GM12878 (cell line): ENCODE results near the gene ABCA7. TPM values are rescaled to one million over a fixed set of nuclear protein-coding genes. Genes with fewer than 3 reads are reported as not detected.
A peak's percentile ranks its signal among the peaks of the same experiment; 100 is the strongest.

ENCODE experiments used
- BRCA1 ChIP-seq: IDR thresholded peaks from 2 replicates; pipeline ENCODE4 v1.6.1; 2011; ENCODE audit warnings: low read depth, low read length, improper control_type of control experiment
- CBFB ChIP-seq: IDR thresholded peaks from 2 replicates; pipeline ENCODE4 v1.6.1; 2016; ENCODE audit warnings: antibody characterized with exemption, low read depth
- CBX3 ChIP-seq: fragments of 200-600 bp; sonication (generic); IDR thresholded peaks from 2 replicates; pipeline ENCODE4 v1.6.1; 2016; ENCODE audit warnings: low read depth, borderline replicate concordance
- CHD1 ChIP-seq: IDR thresholded peaks from 2 replicates; pipeline ENCODE4 v1.6.1; 2012; ENCODE audit warnings: low read depth, low read length, improper control_type of control experiment
- DPF2 ChIP-seq: fragments of 450-650 bp; IDR thresholded peaks from 2 replicates; pipeline ENCODE4 v1.6.1; 2017; ENCODE audit warnings: mild to moderate bottlenecking
- FOXM1 ChIP-seq: IDR thresholded peaks from 2 replicates; pipeline ENCODE4 v1.6.1; 2012; ENCODE audit warnings: low read depth, mild to moderate bottlenecking, inconsistent platforms, low read length, moderate library complexity
- HDGF ChIP-seq: fragments of 450-650 bp; IDR thresholded peaks from 2 replicates; pipeline ENCODE4 v1.6.1; 2016; ENCODE audit warnings: antibody characterized with exemption
- IKZF2 ChIP-seq, 2 experiments: fragments of 450-650 bp; IDR thresholded peaks; 2 replicates each; pipeline ENCODE4 v1.6.1; 2017; ENCODE audit warnings: mild to moderate bottlenecking in 2 of 2, moderate library complexity in 2 of 2
- KAT2A ChIP-seq: conservative IDR thresholded peaks from 2 replicates; pipeline ENCODE4 v1.6.1; 2011; ENCODE audit warnings: low read depth, low read length; ENCODE audit not compliant: control insufficient read depth
- MEF2B ChIP-seq: fragments of 450-650 bp; IDR thresholded peaks from 2 replicates; pipeline ENCODE4 v1.6.1; 2018; ENCODE audit warnings: mild to moderate bottlenecking, moderate library complexity; ENCODE audit not compliant: partially characterized antibody, poor library complexity, severe bottlenecking
- MTA2 ChIP-seq: fragments of 450-650 bp; IDR thresholded peaks from 2 replicates; pipeline ENCODE4 v1.6.1; 2016; ENCODE audit warnings: low read depth, mild to moderate bottlenecking, moderate library complexity
- MTA3 ChIP-seq: IDR thresholded peaks from 2 replicates; pipeline ENCODE4 v1.6.1; 2012; ENCODE audit warnings: low read length, inconsistent platforms, borderline replicate concordance
- MXI1 ChIP-seq: fragments of 150-350 bp; IDR thresholded peaks from 2 replicates; pipeline ENCODE4 v1.6.1; 2011; ENCODE audit warnings: low read depth, mild to moderate bottlenecking, inconsistent platforms, low read length, improper control_type of control experiment
- MYC ChIP-seq: IDR thresholded peaks from 2 replicates; pipeline ENCODE4 v1.6.1; 2011; ENCODE audit warnings: mild to moderate bottlenecking, low read length, moderate library complexity, inconsistent platforms; ENCODE audit not compliant: insufficient read depth, insufficient replicate concordance, insufficient read length, severe bottlenecking
- NFYB ChIP-seq: IDR thresholded peaks from 2 replicates; pipeline ENCODE4 v1.6.1; 2011; ENCODE audit warnings: low read depth, mild to moderate bottlenecking, low read length, improper control_type of control experiment, moderate library complexity; ENCODE audit not compliant: insufficient read depth
- POLR2AphosphoS5 ChIP-seq: IDR thresholded peaks from 2 replicates; pipeline ENCODE4 v1.6.1; 2011; ENCODE audit warnings: mild to moderate bottlenecking, low read length, inconsistent platforms
- RFX5 ChIP-seq: IDR thresholded peaks from 2 replicates; pipeline ENCODE4 v1.6.1; 2011; ENCODE audit warnings: low read depth, low read length, improper control_type of control experiment
- RUNX3 ChIP-seq: IDR thresholded peaks from 2 replicates; pipeline ENCODE4 v1.6.1; 2012; ENCODE audit warnings: low read length, inconsistent platforms
- SREBF1 ChIP-seq: IDR thresholded peaks from 2 replicates; pipeline ENCODE4 v1.6.1; 2012; ENCODE audit warnings: mild to moderate bottlenecking, low read length
- SUPT20H ChIP-seq: IDR thresholded peaks from 2 replicates; pipeline ENCODE4 v1.6.1; 2011; ENCODE audit warnings: low read depth, mild to moderate bottlenecking, low read length, moderate library complexity, borderline replicate concordance; ENCODE audit not compliant: control insufficient read depth
- TCF3 ChIP-seq: IDR thresholded peaks from 2 replicates; pipeline ENCODE4 v1.6.1; 2012; ENCODE audit warnings: low read depth, mild to moderate bottlenecking, low read length, borderline replicate concordance; ENCODE audit not compliant: insufficient read depth
- ZNF24 ChIP-seq: fragments of 450-650 bp; IDR thresholded peaks from 2 replicates; pipeline ENCODE4 v1.6.1; 2017; ENCODE audit warnings: antibody characterized with exemption, mild to moderate bottlenecking
- polyA plus RNA-seq, 11 experiments: library from polyadenylated mRNA; depleted of rRNA in 4 of 11; unstranded in 6 of 11; stranded (reverse) in 5 of 11; fragments of >200 nt; fragmentation: Nextera tagmentation in 4 of 11; fragmentation: Illumina TruSeq in 1 of 11; extraction: Ambion mirVana in 4 of 11; extraction: Trizol in 1 of 11; gene quantifications; 1 replicate in 1 of 11; 2 replicates in 10 of 11; pipeline versions ENCODE4 v1.2.1 to v1.2.3, GENCODE V29; 2011 to 2016; ENCODE audit warnings: inconsistent platforms in 2 of 11, missing spikeins in 2 of 11, low read depth in 1 of 11
- total RNA-seq, 4 experiments: library from RNA; depleted of rRNA in 3 of 4; stranded (reverse); fragments of >200 nt in 3 of 4; fragmentation: Illumina TruSeq in 1 of 4; extraction: Trizol in 1 of 4; gene quantifications; 2 replicates each; pipeline versions ENCODE4 v1.2.1 to v1.2.3, GENCODE V29; 2013 to 2021
- TF ChIP-seq, protein P1 (sequence below): fragments of 150-350 bp; IDR thresholded peaks from 2 replicates; pipeline ENCODE4 v1.6.1; 2014; ENCODE audit warnings: mild to moderate bottlenecking, low read depth, low read length
- TF ChIP-seq, protein P2 (sequence below): IDR thresholded peaks from 2 replicates; pipeline ENCODE4 v1.6.1; 2012; ENCODE audit warnings: low read depth, low read length, improper control_type of control experiment
- TF ChIP-seq, protein P3 (sequence below): fragments of 450-650 bp; IDR thresholded peaks from 2 replicates; pipeline ENCODE4 v1.6.1; 2017; ENCODE audit warnings: mild to moderate bottlenecking, moderate library complexity
- TF ChIP-seq, protein P4 (sequence below): IDR thresholded peaks from 2 replicates; pipeline ENCODE4 v1.6.1; 2012; ENCODE audit warnings: low read depth, low read length, improper control_type of control experiment

The ABCA7 gene
- total and polyA plus RNA-seq, 10 of the 15 experiments (the other 5 are each of a cell fraction or from before 2014, with no cell fraction given): 1.0 to 49.5 (median 14.8) TPM

DNA sequence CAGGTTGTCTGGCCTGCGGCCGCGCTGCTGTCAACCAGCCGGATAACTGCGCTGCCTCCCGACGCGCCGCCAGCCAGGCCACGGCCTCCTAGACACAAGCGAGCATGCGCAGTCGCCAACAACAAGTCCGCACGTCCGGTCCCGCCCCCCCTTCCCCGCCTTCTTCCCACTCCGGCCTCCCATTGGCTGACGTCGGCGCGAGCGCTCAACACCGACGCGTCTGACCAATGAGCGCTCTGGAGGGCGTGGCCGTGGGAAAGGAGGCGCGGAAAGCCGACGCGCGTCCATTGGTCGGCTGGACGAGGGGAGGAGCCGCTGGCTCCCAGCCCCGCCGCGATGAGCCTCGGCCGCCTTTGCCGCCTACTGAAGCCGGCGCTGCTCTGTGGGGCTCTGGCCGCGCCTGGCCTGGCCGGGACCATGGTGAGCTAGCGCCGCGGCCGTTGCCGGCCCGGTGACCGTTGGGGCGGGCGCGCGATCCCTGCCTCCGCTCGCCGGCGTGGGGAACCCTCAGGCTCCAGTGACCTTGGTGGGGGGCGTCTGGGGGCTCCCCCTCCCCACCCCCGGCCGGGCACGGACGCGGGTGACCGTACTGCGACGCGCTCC is 63.9 kb downstream of the ABCA7 start, which contains the start of gene GPX4 (continued):
- TF ChIP-seq TCF3 (0 out of 2 replicates have a peak, but pooled peaks have one; percentile 70), CBFB (no peak), IKZF2 (IDR thresholded peaks at IDR 0.05) (no peak), MTA2 (no peak), NFYB (peak; percentile 96), DPF2 (peak; percentile 72), MEF2B (no peak), RUNX3 (no peak; the same call in 1 of the 2 replicates), SREBF1 (no peak), KAT2A (no peak), RFX5 (peak; percentile 88), CHD1 (no peak), FOXM1 (no peak), POLR2AphosphoS5 (peak; percentile 97), ZNF24 (no peak), MXI1 (0 out of 2 replicates have a peak, but pooled peaks have one; percentile 25), SUPT20H (no peak), MTA3 (no peak), HDGF (peak; percentile 99), MYC (no peak), CBX3 (no peak), BRCA1 (no peak)
- TF ChIP-seq, protein P1, sequence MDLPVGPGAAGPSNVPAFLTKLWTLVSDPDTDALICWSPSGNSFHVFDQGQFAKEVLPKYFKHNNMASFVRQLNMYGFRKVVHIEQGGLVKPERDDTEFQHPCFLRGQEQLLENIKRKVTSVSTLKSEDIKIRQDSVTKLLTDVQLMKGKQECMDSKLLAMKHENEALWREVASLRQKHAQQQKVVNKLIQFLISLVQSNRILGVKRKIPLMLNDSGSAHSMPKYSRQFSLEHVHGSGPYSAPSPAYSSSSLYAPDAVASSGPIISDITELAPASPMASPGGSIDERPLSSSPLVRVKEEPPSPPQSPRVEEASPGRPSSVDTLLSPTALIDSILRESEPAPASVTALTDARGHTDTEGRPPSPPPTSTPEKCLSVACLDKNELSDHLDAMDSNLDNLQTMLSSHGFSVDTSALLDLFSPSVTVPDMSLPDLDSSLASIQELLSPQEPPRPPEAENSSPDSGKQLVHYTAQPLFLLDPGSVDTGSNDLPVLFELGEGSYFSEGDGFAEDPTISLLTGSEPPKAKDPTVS: no peak
- TF ChIP-seq, protein P2, sequence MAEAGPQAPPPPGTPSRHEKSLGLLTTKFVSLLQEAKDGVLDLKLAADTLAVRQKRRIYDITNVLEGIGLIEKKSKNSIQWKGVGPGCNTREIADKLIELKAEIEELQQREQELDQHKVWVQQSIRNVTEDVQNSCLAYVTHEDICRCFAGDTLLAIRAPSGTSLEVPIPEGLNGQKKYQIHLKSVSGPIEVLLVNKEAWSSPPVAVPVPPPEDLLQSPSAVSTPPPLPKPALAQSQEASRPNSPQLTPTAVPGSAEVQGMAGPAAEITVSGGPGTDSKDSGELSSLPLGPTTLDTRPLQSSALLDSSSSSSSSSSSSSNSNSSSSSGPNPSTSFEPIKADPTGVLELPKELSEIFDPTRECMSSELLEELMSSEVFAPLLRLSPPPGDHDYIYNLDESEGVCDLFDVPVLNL: peak; percentile 56; the same call in 1 of the 2 replicates
- TF ChIP-seq, protein P3, sequence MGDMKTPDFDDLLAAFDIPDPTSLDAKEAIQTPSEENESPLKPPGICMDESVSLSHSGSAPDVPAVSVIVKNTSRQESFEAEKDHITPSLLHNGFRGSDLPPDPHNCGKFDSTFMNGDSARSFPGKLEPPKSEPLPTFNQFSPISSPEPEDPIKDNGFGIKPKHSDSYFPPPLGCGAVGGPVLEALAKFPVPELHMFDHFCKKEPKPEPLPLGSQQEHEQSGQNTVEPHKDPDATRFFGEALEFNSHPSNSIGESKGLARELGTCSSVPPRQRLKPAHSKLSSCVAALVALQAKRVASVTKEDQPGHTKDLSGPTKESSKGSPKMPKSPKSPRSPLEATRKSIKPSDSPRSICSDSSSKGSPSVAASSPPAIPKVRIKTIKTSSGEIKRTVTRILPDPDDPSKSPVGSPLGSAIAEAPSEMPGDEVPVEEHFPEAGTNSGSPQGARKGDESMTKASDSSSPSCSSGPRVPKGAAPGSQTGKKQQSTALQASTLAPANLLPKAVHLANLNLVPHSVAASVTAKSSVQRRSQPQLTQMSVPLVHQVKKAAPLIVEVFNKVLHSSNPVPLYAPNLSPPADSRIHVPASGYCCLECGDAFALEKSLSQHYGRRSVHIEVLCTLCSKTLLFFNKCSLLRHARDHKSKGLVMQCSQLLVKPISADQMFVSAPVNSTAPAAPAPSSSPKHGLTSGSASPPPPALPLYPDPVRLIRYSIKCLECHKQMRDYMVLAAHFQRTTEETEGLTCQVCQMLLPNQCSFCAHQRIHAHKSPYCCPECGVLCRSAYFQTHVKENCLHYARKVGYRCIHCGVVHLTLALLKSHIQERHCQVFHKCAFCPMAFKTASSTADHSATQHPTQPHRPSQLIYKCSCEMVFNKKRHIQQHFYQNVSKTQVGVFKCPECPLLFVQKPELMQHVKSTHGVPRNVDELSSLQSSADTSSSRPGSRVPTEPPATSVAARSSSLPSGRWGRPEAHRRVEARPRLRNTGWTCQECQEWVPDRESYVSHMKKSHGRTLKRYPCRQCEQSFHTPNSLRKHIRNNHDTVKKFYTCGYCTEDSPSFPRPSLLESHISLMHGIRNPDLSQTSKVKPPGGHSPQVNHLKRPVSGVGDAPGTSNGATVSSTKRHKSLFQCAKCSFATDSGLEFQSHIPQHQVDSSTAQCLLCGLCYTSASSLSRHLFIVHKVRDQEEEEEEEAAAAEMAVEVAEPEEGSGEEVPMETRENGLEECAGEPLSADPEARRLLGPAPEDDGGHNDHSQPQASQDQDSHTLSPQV: no peak
- TF ChIP-seq, protein P4, sequence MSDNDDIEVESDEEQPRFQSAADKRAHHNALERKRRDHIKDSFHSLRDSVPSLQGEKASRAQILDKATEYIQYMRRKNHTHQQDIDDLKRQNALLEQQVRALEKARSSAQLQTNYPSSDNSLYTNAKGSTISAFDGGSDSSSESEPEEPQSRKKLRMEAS: no peak; the same call in 1 of the 2 replicates
